AG04449 (cell line): ENCODE measurements around the gene CHTF8.
A peak's percentile ranks its signal among the peaks of the same experiment; 100 is the strongest.
"Not testable (repeated sequence)": the region's sequence is repeated elsewhere in the genome, so short reads cannot be mapped to it uniquely, and the experiment has no call there.

ENCODE experiments used
- CTCF ChIA-PET: fragments of 350-600 bp; formaldehyde crosslinking; extraction: SDS; loops from one replicate; lab custom pipeline; 2021; ENCODE audit warnings: antibody characterized with exemption; lab: Yijun Ruan, JAX
- POLR2A ChIA-PET: fragments of 400-600, 350-600 bp; formaldehyde crosslinking; extraction: SDS; loops from one replicate; lab custom pipeline; 2020; ENCODE audit warnings: antibody characterized with exemption, inconsistent platforms; lab: Yijun Ruan, JAX
- DNase-seq: peaks from one replicate; pipeline ENCODE4 v3.0.0-alpha.2; 2010; ENCODE audit warnings: low read depth, low spot score
- H3K4me3 ChIP-seq: 2 replicates; pipeline ENCODE4 v1.5.1; 2011; ENCODE audit warnings: low read depth, mild to moderate bottlenecking, control low read depth, low read length
- TF ChIP-seq, protein P1 (sequence below): IDR thresholded peaks from one replicate; pipeline ENCODE4 v1.5.1; 2011; ENCODE audit warnings: mild to moderate bottlenecking, moderate library complexity, low read length, control low read depth, inconsistent platforms; ENCODE audit not compliant: insufficient read depth; ENCODE audit errors: missing control alignments

The CHTF8 gene

DNA sequence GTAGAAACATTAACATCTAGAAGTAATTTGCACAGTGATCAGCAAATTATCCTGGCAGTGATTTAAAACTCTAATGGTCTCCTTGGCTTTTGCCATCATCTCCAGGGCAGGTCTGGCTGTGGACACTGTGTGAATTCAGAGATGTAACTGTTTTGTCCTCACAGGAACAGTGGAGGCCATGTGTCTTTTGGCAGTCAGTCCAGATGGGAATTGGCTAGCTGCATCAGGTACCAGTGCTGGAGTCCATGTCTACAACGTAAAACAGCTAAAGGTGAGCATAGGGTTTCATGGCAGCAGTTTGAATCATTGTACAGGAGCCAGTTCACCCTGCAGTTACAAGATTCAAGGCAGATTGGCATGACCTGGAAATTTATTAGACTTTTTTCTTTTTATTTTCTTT lies 27.8 kb upstream of the CHTF8 start:
- CTCF ChIA-PET = interaction anchor here (3.0 kb wide), 1 partner anchor 10 kb away, joined by 18 read pairs; no protein-coding TSS in a partner anchor
- TF ChIP-seq, protein P1, sequence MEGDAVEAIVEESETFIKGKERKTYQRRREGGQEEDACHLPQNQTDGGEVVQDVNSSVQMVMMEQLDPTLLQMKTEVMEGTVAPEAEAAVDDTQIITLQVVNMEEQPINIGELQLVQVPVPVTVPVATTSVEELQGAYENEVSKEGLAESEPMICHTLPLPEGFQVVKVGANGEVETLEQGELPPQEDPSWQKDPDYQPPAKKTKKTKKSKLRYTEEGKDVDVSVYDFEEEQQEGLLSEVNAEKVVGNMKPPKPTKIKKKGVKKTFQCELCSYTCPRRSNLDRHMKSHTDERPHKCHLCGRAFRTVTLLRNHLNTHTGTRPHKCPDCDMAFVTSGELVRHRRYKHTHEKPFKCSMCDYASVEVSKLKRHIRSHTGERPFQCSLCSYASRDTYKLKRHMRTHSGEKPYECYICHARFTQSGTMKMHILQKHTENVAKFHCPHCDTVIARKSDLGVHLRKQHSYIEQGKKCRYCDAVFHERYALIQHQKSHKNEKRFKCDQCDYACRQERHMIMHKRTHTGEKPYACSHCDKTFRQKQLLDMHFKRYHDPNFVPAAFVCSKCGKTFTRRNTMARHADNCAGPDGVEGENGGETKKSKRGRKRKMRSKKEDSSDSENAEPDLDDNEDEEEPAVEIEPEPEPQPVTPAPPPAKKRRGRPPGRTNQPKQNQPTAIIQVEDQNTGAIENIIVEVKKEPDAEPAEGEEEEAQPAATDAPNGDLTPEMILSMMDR = no peak
- H3K4me3 ChIP-seq = no peak overlapping the region
- POLR2A ChIA-PET = interaction anchor here (0.9 kb wide), 1 partner anchor 9 kb away, joined by 3 read pairs; no protein-coding TSS in a partner anchor
- DNase-seq = no peak

DNA sequence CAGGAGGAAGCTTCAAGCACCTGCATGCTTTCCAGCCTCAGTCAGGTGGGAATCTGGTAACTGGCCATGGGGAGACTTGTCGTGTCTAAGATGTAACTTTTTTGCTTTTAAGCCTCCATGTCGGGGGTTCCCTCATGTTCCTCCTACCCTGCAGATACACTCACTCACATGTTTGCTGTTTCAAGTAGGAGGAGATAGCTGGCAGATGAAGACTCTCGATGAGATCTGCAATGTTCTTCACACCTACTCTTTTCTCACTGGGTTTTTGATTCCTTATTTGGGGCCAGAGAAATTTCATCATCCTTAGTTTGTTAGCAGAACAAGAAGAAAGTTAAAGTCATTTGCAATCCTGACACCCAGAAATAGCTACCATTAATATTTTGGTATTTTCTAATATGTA lies 24.8 kb upstream of the CHTF8 start:
- no peak overlapping the region for H3K4me3 ChIP-seq
- TF ChIP-seq, protein P1 = no peak
- ChIA-PET POLR2A (interaction anchor here (0.6 to 1.1 kb wide), 2 partner anchors 9 to 184 kb away, joined by 3 read pairs; no protein-coding TSS in a partner anchor), CTCF (interaction anchor here (0.6 to 3.8 kb wide), 11 partner anchors 8 to 255 kb away, joined by 3 to 21 read pairs (median 4); partner anchors contain the start of gene VPS4A)
- DNase-seq = no peak

DNA sequence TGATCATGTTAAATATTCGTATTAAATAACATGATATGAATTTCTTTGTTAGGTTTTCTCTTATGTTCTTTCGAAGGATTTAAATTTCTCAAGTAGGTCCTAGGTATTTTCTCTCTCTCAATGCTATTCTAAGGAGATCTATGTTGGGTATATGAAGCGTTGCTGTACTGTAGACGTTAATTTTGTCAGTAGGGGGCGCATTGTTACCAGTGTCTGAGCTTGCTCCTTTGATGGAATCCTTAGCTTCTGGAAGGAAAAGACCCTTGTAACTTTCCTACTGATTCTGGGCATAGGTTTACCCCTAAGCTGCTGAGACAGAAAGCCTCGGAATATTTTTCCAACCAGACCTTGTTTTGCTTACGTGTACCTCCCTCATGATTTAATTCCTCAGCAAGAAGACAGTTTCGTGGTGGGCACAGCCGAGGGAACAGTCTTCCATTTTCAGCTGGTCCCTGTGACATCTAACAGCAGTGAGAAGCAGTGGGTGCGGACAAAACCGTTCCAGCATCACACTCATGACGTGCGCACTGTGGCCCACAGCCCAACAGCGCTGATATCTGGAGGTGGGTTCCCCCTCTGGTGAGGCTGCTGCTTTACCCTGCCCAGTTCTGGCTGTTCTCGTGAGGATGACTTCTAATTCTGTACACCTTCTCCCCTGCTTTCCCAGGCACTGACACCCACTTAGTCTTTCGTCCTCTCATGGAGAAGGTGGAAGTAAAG lies 17.9 kb upstream of the CHTF8 start:
- ChIA-PET CTCF (interaction anchor here (0.6 to 8.6 kb wide), 35 partner anchors 8 to 306 kb away, joined by 3 to 201 read pairs (median 6); partner anchors contain the start of genes CHTF8, UTP4 and VPS4A), POLR2A (interaction anchor here (0.6 to 0.8 kb wide), 3 partner anchors 37 to 180 kb away, joined by 3 to 4 read pairs (median 3); partner anchors contain the start of genes PDF and SNTB2)
- TF ChIP-seq, protein P1 = peak; percentile 71
- H3K4me3 ChIP-seq = no peak overlapping the region
- DNase-seq = no peak

DNA sequence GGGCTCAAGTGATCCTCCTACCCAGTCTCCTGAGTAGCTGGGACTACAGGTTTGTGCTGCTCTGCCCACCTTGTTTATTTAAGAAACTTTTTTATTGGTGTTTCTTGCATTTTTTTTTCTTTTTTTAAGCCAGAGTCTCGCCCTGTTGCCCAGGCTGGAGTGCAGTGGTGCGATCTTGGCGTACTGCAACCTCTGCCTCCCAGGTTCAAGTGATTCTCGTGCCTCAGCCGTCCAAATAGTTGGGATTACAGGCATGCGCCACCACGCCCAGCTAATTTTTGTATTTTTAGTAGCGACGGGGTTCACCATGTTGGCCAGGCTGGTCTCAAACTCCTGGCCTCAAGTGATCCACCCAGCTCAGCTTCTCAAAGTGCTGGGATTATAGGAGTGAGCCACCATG lies 17.2 kb upstream of the CHTF8 start:
- ChIA-PET CTCF (interaction anchor here (0.6 to 8.6 kb wide), 30 partner anchors 8 to 305 kb away, joined by 3 to 201 read pairs (median 6); partner anchors contain the start of genes CHTF8, UTP4 and VPS4A), POLR2A (interaction anchor here (0.6 kb wide), 1 partner anchor 139 kb away, joined by 3 read pairs; no protein-coding TSS in a partner anchor)
- not testable (repeated sequence) for DNase-seq, H3K4me3 ChIP-seq

DNA sequence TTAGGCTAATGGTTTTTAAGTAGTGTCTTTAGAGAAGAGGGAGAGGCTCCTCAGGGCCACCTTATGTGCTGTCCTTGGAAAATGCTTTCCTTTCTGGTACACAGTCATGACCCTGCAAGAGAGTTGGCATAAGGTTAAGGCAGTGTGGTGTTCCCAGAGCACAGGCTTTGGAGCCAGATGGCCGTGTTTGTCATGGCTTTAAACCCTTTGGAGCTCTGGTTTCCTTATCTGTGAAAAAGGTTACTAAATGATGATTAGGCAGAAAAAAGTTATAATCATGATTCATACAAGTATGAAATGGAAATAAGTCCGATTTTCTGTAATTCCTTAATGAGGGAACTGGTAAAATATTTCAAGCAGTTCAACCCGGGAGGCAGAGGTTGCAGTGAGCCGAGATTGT lies 13.3 kb upstream of the CHTF8 start:
- no peak overlapping the region for H3K4me3 ChIP-seq
- TF ChIP-seq, protein P1 = no peak
- DNase-seq = no peak
- ChIA-PET POLR2A (no interaction called here), CTCF (interaction anchor here (0.8 to 2.0 kb wide), 4 partner anchors 22 to 243 kb away, joined by 3 to 6 read pairs (median 4); no protein-coding TSS in a partner anchor)

DNA sequence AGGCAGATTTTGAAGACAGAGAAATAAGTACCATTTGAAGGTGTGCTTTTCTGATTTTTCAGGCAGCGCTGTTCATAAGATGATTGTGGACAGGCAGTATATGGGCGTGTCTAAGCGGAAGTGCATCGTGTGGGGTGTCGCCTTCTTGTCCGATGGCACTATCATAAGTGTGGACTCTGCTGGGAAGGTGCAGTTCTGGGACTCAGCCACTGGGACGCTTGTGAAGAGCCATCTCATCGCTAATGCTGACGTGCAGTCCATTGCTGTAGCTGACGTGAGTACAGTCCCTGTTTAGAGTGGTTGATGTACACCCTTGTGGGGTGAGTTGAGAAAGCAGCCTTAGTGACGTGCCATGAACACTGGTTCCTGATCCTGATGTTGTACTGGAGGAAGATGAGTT lies 10.7 kb upstream of the CHTF8 start:
- TF ChIP-seq, protein P1 = no peak
- ChIA-PET POLR2A (no interaction called here), CTCF (interaction anchor here (0.5 to 3.1 kb wide), 3 partner anchors 9 to 145 kb away, joined by 3 to 26 read pairs (median 4); no protein-coding TSS in a partner anchor)
- no peak for DNase-seq
- H3K4me3 ChIP-seq = no peak overlapping the region
